Suppressor macrophage (primary cell): Measurements from ENCODE around the gene CRYBA4.
"Not testable (repeated sequence)": the region's sequence is repeated elsewhere in the genome, so short reads cannot be mapped to it uniquely, and the experiment has no call there.

Experiments
- DNase-seq, 4 experiments: peaks; one replicate each; pipeline ENCODE4 v3.0.0-alpha.2; 2020 to 2022

CRYBA4 gene

GRCh38 chr22:26597026-26597425 is 24.7 kb upstream of the CRYBA4 start:
- DNase-seq, result no peak

DNA sequence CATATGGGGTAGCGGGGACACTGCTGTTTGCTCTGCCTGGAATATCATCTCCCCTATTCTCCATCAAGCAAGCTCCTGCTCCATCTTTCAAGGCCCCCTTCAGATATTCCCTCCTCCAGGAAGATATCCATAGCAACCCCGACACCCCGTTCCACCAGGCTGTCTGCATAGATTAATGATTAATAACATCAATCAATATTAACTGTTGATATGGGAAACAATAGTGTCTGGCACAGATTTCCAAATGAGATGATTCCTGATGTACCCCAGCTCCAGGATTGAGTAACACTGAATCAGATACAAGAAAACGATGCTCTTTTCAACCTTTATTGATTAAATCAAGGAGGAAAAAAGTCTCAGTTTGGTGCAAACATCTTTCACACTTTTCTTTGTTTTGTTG is 24.3 kb upstream of the CRYBA4 start:
- DNase-seq, result no peak

GRCh38 chr22:26599505-26599904 is 22.3 kb upstream of the CRYBA4 start:
- DNase-seq, result no peak

- DNase-seq, result no peak
These were observed 20.0 kb upstream of the CRYBA4 start for GRCh38 chr22:26601726-26602125.

- no peak for DNase-seq
These were observed 19.6 kb upstream of the CRYBA4 start for GRCh38 chr22:26602127-26602526.

- DNase-seq, result no peak
These were observed 17.4 kb upstream of the CRYBA4 start for GRCh38 chr22:26604368-26604767.

GRCh38 chr22:26606611-26607010 is 15.2 kb upstream of the CRYBA4 start:
- DNase-seq, result peak in 1 of 4 experiments; percentile 43

DNA sequence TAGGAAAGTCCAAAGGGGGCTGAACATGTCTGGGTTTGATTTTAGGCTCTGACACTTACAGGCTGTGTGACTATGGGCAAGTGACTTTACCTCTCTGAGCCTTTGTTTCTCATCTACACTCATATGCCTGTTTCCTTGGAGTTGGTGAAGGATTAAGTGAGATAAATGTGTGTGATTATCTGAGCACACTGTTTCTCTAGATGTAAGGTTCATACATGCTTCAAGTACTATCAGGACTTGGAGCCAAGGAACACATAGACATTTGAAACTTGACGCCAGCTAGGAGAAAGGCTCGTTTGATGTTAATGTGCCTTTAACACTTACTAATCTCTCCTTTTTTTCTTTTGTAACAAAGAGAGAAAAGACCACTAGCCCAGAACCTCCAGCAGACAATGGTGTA is 13.6 kb upstream of the CRYBA4 start:
- DNase-seq, result no peak

- DNase-seq, result no peak
These were observed 12.5 kb upstream of the CRYBA4 start for GRCh38 chr22:26609287-26609686.

GRCh38 chr22:26610072-26610958 is 11.4 kb upstream of the CRYBA4 start:
- peak; percentile 61 to 78 (median 66) for DNase-seq

DNA sequence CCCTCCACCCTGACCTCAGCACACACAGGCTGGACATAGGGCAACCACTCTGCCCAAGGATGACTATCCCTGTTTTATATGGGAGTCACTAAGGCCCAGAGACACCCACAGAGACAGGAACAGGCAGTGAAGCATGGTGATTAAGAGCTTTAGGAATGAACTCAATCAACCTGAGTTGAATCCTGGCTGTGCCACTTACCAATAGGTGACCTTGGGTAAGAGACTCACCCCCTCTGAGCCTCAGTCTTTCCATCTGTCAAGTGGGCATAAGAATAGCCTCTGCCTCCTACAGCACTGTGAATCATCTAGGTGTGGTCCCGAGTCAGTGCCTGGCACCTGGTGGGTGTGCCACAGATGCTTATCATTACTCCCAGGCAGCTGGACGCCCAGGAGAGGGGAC is 10.8 kb upstream of the CRYBA4 start:
- no peak for DNase-seq

DNA sequence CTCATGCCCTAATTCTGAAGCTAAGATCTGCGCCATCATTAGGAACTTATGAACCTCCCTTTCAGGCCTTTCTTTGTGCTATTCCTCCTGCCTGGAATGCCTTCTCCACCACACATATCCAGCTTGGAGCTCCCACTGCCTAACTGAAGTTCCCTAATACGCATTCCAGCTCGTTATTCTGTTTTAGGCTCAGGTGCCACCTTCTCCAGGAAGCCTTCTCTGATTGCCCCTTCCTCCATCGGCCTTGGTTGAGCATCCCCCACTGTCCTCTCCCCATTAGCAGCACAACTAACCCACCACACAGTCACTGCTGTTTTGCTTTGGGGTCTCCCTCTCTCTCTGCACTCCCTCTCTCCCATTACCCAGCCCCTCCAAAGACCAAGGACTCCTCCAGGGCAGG is 9.1 kb upstream of the CRYBA4 start:
- no peak for DNase-seq

DNA sequence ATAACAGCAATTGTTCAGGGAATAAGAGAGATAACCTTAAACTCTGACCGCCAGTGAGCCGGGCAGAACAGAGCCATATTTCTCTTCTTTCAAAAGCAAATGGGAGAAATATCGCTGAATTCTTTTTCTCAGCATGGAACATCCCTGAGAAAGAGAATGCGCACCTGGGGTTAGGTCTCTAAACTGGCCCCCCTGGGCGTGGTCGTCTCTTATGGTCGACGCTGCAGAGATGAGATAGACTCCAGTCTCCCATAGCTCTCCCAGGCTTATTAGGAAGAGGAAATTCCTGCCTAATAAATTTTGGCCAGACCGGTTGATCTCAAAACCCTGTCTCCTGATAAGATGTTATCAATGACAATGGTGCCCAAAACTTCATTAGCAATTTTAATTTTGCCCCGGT is 8.0 kb upstream of the CRYBA4 start:
- DNase-seq, result not testable (repeated sequence)

GRCh38 chr22:26614322-26614721 is 7.4 kb upstream of the CRYBA4 start:
- no peak for DNase-seq

- DNase-seq, result no peak
These were observed 6.6 kb upstream of the CRYBA4 start for GRCh38 chr22:26615149-26615548.

GRCh38 chr22:26615830-26616435 is 5.8 kb upstream of the CRYBA4 start:
- DNase-seq, result no peak

GRCh38 chr22:26616650-26617049 is 5.1 kb upstream of the CRYBA4 start:
- no peak for DNase-seq

DNA sequence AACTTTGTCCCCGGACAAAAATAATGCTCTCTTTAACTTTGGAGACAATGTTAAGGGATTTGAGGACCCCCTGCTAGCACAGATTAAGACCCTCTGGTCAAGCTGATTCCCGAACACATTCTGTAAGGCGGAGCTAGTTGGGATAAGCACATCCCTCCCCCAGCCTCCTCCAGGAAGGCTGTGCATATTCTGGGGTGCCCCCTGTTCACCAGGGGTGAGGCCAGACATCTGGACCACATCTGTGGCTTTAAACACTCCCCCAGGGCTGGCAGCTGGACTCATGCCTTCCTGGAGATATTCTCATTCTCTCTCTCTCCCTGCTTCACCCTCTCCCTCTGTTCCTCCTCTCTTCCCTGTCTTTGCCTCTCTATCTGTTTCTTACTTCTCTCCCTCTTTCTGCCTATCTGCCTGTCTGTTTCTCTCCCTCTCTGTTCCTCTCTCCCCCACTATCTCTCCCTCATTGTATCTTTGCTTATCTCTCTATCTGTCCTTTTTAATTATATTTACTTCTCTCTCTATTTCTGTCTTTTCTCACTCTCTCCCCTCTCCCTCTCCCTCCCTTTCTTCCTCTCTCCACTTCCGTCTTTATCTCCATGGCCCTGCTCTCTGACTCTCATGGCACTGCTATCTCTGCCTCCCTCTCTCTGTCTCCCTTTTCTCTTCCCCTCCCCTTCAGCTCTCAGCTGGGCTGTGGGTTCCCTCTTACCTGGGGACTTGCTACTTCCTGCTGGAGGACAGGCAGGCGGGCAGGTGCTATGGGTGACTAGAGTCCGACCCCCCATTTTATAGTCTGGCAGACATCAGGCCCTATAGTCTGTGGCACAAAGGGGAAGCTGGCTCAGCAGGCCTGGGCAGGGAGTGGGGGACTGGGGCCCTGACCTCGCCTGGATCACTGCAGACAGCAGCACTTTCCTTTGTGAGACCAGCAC is 4.2 kb upstream of the CRYBA4 start, which contains the start of gene CRYBB1:
Gene CRYBB1 (minus strand): TSS at position 757 of the 929 bp plus-strand sequence. CDS start 1,708 bp downstream, outside the sequence.
- DNase-seq, result peak; percentile 71 to 83 (median 78)

GRCh38 chr22:26618455-26618854 is 3.3 kb upstream of the CRYBA4 start:
- no peak for DNase-seq

DNA sequence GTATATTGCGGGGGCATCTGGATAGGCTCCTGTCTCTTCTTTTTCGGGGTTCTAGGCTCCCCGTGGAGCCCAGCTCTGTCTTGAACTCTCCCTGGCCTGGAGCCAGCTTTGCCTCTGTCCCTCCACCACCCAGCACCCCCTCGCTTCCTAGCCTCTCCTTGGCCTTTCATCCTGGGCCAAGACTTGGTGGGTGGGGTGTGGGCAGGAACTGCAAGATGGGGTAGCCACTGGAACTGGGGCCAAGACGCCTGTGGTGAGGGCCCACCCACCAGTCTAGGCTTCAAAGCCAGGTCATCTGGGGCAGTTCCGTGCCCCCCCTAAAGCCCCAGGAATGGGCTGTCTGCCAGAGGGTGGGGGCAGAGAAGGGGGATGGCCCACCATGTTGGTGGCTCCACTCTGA is 2.3 kb upstream of the CRYBA4 start:
- no peak for DNase-seq

DNA sequence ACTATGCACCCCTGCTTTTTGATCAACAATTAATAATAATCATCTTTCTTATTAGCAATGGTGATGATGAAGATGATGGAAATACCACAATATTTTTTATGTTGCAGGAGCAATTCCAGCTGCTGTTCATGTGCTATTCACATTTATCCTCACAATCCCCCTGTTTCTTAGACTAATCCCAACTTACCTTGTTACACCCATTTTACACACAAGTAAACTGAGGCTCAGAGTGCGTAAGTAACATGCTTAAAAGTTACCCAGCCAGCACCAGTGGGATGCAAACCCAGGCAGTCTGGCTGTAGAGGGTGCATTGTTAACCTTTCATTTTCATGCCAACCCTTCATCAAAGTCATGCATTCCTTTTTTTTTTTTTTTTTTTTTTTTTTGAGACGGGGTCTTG is 1.6 kb upstream of the CRYBA4 start:
- no peak for DNase-seq

DNA sequence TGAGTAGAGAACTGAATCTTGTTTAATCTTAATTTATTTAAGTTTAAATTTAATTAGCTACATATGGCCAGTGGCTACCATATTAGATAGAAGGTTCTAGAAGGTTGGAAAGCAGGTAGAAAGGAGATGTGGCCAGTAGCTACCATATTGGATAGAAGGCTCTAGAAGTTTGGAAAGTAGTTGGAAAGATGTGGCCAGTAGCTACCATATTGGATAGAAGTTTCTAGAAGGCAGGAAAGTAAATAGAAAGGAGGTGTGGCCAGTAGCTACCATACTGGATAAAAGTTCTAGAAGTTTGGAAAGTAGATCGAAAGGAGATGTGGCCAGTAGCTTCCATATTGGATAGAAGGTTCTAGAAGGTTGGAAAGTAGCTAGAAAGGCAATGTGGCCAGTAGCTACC is 2.2 kb downstream of the CRYBA4 start:
- DNase-seq, result no peak

- DNase-seq, result no peak
These were observed 3.0 kb downstream of the CRYBA4 start for GRCh38 chr22:26624803-26625202.
